ENCODE measurements around the gene CPA4.

- TF ChIP-seq POLR2A (IDR thresholded peaks at IDR 0.05; ENCODE audit: low read depth, low read length), result no peak
- no peak for TF ChIP-seq POLR2AphosphoS5 (IDR thresholded peaks at IDR 0.05; ENCODE audit: low read depth, low read length)
Observed at GRCh38 chr7:130292682-130293257, at the start of gene CPA4.

Data from GM12892 (cell line).